Sigmoid colon (tissue), 4 donors: ENCODE measurements around the gene TMEM33.

Source experiments
- POLR2A ChIP-seq, 2 donors: fragments of 450-650 bp; IDR thresholded peaks; one replicate each; pipeline ENCODE4 v1.6.1; 2016; ENCODE audit warnings: antibody characterized with exemption in 2 of 2, mild to moderate bottlenecking in 2 of 2, moderate library complexity in 2 of 2
- POLR2AphosphoS5 ChIP-seq, 4 donors: sonication (generic); formaldehyde crosslinking; IDR thresholded peaks; one replicate each; pipeline ENCODE4 v1.6.1; 2017; ENCODE audit warnings: antibody characterized with exemption in 4 of 4
- TF ChIP-seq, protein P1 (sequence below), 4 experiments: fragments of 450-650 bp in 3 of 4; fragments of 200-600 bp in 1 of 4; IDR thresholded peaks; one replicate each; pipeline ENCODE4 v1.5.1; 2016 to 2019; ENCODE audit warnings: antibody characterized with exemption in 4 of 4, mild to moderate bottlenecking in 3 of 4, moderate library complexity in 2 of 4

DNA sequence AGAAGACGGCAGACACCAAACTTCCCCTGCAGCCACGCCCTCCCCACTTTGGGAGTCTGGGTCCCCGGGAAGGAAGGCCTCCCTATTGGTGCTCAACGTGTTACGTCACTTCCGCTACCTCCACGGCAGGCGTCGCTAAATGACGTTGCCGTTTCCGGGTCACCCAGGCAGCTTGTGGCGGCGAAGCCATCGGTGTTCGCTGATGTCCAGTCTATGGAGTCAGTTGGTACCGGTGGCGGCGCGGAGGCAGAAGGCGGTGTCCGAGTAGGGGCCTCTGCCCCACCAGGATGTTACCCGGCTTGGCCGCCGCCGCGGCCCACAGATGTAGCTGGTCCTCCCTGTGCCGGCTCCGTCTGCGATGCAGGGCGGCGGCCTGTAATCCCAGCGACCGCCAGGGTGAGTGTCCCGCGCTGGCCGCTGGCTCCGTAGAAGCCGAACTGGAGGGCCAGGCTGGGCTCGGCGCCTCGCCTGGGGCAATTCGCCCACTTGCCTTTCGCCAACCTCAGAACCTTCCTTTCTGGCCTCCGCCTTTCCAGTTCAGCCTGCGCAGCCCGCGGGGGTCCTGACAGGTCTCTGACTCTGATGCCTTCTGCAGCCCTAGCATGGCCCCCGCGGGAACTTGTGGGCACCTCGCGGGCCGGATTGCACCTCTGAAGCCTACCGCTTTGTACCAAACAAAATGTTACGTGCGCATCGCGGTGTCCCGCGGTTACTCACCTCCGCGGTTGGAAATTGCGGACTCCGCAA is 55.3 kb downstream of the TMEM33 start, which contains the start of gene SLC30A9:
- TF ChIP-seq, protein P1, sequence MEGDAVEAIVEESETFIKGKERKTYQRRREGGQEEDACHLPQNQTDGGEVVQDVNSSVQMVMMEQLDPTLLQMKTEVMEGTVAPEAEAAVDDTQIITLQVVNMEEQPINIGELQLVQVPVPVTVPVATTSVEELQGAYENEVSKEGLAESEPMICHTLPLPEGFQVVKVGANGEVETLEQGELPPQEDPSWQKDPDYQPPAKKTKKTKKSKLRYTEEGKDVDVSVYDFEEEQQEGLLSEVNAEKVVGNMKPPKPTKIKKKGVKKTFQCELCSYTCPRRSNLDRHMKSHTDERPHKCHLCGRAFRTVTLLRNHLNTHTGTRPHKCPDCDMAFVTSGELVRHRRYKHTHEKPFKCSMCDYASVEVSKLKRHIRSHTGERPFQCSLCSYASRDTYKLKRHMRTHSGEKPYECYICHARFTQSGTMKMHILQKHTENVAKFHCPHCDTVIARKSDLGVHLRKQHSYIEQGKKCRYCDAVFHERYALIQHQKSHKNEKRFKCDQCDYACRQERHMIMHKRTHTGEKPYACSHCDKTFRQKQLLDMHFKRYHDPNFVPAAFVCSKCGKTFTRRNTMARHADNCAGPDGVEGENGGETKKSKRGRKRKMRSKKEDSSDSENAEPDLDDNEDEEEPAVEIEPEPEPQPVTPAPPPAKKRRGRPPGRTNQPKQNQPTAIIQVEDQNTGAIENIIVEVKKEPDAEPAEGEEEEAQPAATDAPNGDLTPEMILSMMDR (IDR thresholded peaks at IDR 0.05), result peak; percentile 21 to 61 (median 40)
- TF ChIP-seq POLR2A (IDR thresholded peaks at IDR 0.05) (peak; percentile 65 to 86), POLR2AphosphoS5 (IDR thresholded peaks at IDR 0.05) (peak; percentile 96 to 99 (median 98))
